ENCODE data around the gene ANKRD13A.

- no peak for TF ChIP-seq CTCF (IDR thresholded peaks at IDR 0.05)
- TF ChIP-seq POLR2A (IDR thresholded peaks at IDR 0.05): no peak
Measured at GRCh38 chr12:110020956-110021355, 21.7 kb downstream of the ANKRD13A start.
